Colonic mucosa (tissue), 4 donors: Measurements from ENCODE around the gene DAB2IP. TPM values are rescaled to one million over a fixed set of nuclear protein-coding genes. Genes with fewer than 3 reads are reported as not detected.
A peak's percentile ranks its signal among the peaks of the same experiment; 100 is the strongest.

Source experiments
- DNase-seq: peaks from one replicate; pipeline ENCODE4 v3.0.0-alpha.2; 2020
- H3K27ac ChIP-seq: fragments of 200-600 bp; one replicate; pipeline ENCODE4 v1.8.0; 2021
- H3K27me3 ChIP-seq: fragments of 200-600 bp; one replicate; pipeline ENCODE4 v1.8.0; 2021
- H3K36me3 ChIP-seq: fragments of 200-600 bp; one replicate; pipeline ENCODE4 v1.8.0; 2021
- H3K4me1 ChIP-seq: fragments of 200-600 bp; one replicate; pipeline ENCODE4 v1.8.0; 2021; ENCODE audit warnings: mild to moderate bottlenecking
- H3K4me3 ChIP-seq: fragments of 200-600 bp; one replicate; pipeline ENCODE4 v1.8.0; 2021
- H3K9ac ChIP-seq, 2 donors: one replicate each; pipeline ENCODE4 v1.7.0; 2013; ENCODE audit warnings: control low read depth in 2 of 2, low read depth in 2 of 2, low read length in 2 of 2
- H3K9me3 ChIP-seq: fragments of 200-600 bp; one replicate; pipeline ENCODE4 v1.8.0; 2021
- CTCF ChIP-seq: fragments of 200-600 bp; IDR thresholded peaks from one replicate; pipeline ENCODE4 v1.8.0; 2022; ENCODE audit warnings: antibody characterized with exemption, mild to moderate bottlenecking
- intact Hi-C: fragments of 100-400 bp; cut with DNase I; formaldehyde crosslinking; loops from one replicate; pipeline ENCODE4 v1.14.1; 2022
- total RNA-seq, 2 donors: library from RNA; stranded (reverse); fragmentation: NEBNext Ultra II Directional in 1 of 2; extraction: Animal tissue kit (Norgen Biotek cat#: 25700) in 1 of 2; gene quantifications; one replicate each; pipeline ENCODE4 v1.2.1, GENCODE V29; 2021
- donor health status: healthy.
- donor health status: DM: no; HTN: no; CAD: no.
- donor health status: DM: no; HTN: no; CAD: no.

DAB2IP gene
- total RNA-seq, 2 donors from 2014 or later = 126 to 130 TPM

DNA sequence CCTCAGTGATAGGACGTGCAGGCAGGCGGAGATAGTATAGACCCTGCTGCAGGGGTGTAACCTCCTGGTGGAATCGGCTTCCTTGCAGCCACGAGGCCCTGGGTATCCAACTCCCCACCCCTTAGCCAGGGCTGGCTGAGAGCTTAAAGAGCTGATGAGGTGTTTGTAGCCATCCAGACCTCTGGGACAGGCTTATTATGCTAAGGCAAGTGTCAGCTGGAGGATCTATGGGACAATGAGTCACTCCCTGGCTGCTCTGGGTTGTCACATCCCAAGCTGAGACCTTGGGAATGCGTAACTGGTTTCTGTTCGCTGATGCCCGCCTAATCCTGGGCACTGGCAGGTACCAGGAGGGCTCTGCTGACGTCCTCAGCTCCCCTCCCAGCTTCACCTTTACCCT, 38.9 kb downstream of the DAB2IP start:
- Histone ChIP-seq H3K9me3 (no peaks in the 10 kb centered on the region), H3K9ac (no peak overlapping the region), H3K27ac (no peak overlapping the region), H3K27me3 (no peaks in the 10 kb centered on the region), H3K4me3 (no peak overlapping the region), H3K36me3 (no peaks in the 10 kb centered on the region), H3K4me1 (peaks cover 3% of the 10 kb centered on the region)
- DNase-seq = no peak
- no peak for TF ChIP-seq CTCF
- intact Hi-C loops = loop anchor here (10.0 kb wide), 1 partner anchor 174 kb away; no protein-coding TSS in a partner anchor

DNA sequence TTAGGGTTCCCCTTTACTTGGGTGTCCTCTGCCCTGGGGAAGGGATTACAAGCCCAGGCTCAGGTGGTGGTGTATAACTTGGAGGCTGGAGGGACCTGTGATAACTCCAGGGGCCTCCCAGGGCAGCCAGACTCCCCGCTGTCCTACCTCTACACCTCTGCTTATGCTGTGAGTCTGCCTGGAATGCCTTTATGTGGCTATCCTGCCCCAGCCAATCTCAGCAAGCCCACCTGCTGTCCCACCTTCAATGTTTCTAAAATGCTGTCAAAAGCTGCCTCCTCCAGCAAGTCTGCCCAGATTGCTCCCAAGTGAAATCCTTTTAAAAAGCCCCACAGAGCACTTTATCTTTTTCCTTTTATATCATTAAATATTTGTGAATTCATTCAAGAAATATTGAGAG, 39.3 kb downstream of the DAB2IP start:
- Histone ChIP-seq H3K4me1 (peaks cover 3% of the 10 kb centered on the region), H3K27ac (no peak overlapping the region), H3K9ac (no peak overlapping the region), H3K9me3 (no peaks in the 10 kb centered on the region), H3K27me3 (no peaks in the 10 kb centered on the region), H3K36me3 (no peaks in the 10 kb centered on the region), H3K4me3 (no peak overlapping the region)
- no peak for TF ChIP-seq CTCF
- DNase-seq = no peak
- intact Hi-C loops = loop anchor here (10.0 kb wide), 1 partner anchor 174 kb away; no protein-coding TSS in a partner anchor

- intact Hi-C loops = loop anchor here (10.0 kb wide), 1 partner anchor 173 kb away; no protein-coding TSS in a partner anchor
- Histone ChIP-seq H3K4me1 (peaks cover 3% of the 10 kb centered on the region), H3K36me3 (no peaks in the 10 kb centered on the region), H3K9ac (no peak overlapping the region), H3K9me3 (no peaks in the 10 kb centered on the region), H3K4me3 (no peak overlapping the region), H3K27me3 (no peaks in the 10 kb centered on the region), H3K27ac (peak overlapping the region; percentile 17)
- no peak for DNase-seq
- no peak for TF ChIP-seq CTCF
These were observed 40.5 kb downstream of the DAB2IP start for GRCh38 chr9:121691890-121692289.

GRCh38 chr9:121692606-121693387, 41.4 kb downstream of the DAB2IP start:
- peaks cover 3% of the 10 kb centered on the region for H3K4me1 ChIP-seq
- intact Hi-C loops = loop anchor here (10.0 kb wide), 1 partner anchor 172 kb away; no protein-coding TSS in a partner anchor
- peak overlapping the region; percentile 17 for H3K27ac ChIP-seq
- no peak for TF ChIP-seq CTCF
- no peak overlapping the region for H3K4me3 ChIP-seq
- H3K9me3 ChIP-seq = no peaks in the 10 kb centered on the region
- no peak for DNase-seq
- no peak overlapping the region for H3K9ac ChIP-seq
- H3K36me3 ChIP-seq = no peaks in the 10 kb centered on the region
- no peaks in the 10 kb centered on the region for H3K27me3 ChIP-seq

DNA sequence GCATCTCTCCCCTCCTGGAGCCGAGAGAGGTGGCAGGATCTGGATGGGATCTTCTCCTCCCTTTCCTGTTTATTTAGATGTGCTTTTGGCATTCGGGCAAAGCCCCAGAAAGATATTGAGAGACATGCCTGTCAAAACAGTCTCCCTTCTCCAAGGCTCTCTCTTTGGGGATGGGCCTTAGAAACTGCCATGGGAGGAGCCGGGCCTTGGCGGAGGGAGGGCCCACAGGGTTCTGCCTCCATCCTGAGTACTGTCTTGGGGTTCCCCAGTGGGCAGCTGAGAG, 41.9 kb downstream of the DAB2IP start:
- H3K27ac ChIP-seq = no peak overlapping the region
- no peaks in the 10 kb centered on the region for H3K9me3 ChIP-seq
- no peak overlapping the region for H3K9ac ChIP-seq
- H3K27me3 ChIP-seq = no peaks in the 10 kb centered on the region
- no peak for DNase-seq
- H3K36me3 ChIP-seq = no peaks in the 10 kb centered on the region
- H3K4me3 ChIP-seq = no peak overlapping the region
- intact Hi-C loops = loop anchor here (10.0 kb wide), 1 partner anchor 171 kb away; no protein-coding TSS in a partner anchor
- TF ChIP-seq CTCF = no peak
- H3K4me1 ChIP-seq = peaks cover 3% of the 10 kb centered on the region
